Right cardiac atrium (tissue), 5 donors: ENCODE results near the gene ARMC6. TPM values are rescaled to one million over a fixed set of nuclear protein-coding genes. Genes with fewer than 3 reads are reported as not detected.
"Not testable (repeated sequence)": the region's sequence is repeated elsewhere in the genome, so short reads cannot be mapped to it uniquely, and the experiment has no call there.

Source experiments
- ATAC-seq, 2 donors: fragments of 200-7000 bp; cut with Tn5 transposase; one replicate each; pipeline versions ENCODE4 v1.8.0 to v1.9.1; 2020; ENCODE audit warnings: moderate library complexity in 2 of 2, mild to moderate bottlenecking in 1 of 2
- DNase-seq, 3 donors: peaks; one replicate each; pipeline ENCODE4 v3.0.0-alpha.2; 2020
- H3K27ac ChIP-seq: one replicate; pipeline ENCODE4 v1.5.1; 2013; ENCODE audit warnings: mild to moderate bottlenecking, low read length, control low read depth, moderate library complexity
- H3K27me3 ChIP-seq: one replicate; pipeline ENCODE4 v1.6.1; 2013; ENCODE audit not compliant: control insufficient read depth, insufficient read depth
- H3K4me1 ChIP-seq: one replicate; pipeline ENCODE4 v1.6.1; 2013; ENCODE audit warnings: low read length; ENCODE audit not compliant: control insufficient read depth, insufficient read depth
- H3K4me3 ChIP-seq: one replicate; pipeline ENCODE4 v1.5.1; 2013; ENCODE audit warnings: low read length, control low read depth
- H3K9me3 ChIP-seq: one replicate; pipeline ENCODE4 v1.6.1; 2013; ENCODE audit warnings: low read length; ENCODE audit not compliant: control insufficient read depth
- WGBS: extraction: QIAGEN DNeasy Blood & Tissue Kit; methylation state at CpG from one replicate; pipeline ENCODE4 v1.1.7; 2013; 5-methylcytosine and 5-hydroxymethylcytosine counted together
- intact Hi-C, 4 donors: fragments of 100-400 bp; cut with DNase I; formaldehyde crosslinking; loops; one replicate each; pipeline versions ENCODE4 v1.11.0 to v1.14.0; 2022 to 2023
- polyA plus RNA-seq: library from polyadenylated mRNA; stranded (reverse); fragments of 200-250 nt; gene quantifications from one replicate; pipeline ENCODE4 v1.2.3, GENCODE V29; 2013
- total RNA-seq, 4 donors: library from RNA; stranded (reverse); fragmentation: NEBNext Ultra II Directional; extraction: Animal tissue kit (Norgen Biotek cat#: 25700); gene quantifications; one replicate each; pipeline ENCODE4 v1.2.1, GENCODE V29; 2021
- donor health status: healthy with polysubstance abuse.
- donor health status: DM: no; HTN: yes; CAD: no.
- donor health status: DM: no; HTN: no; CAD: no.
- donor health status: DM: no; HTN: yes; CAD: no; lungs with severe emphysema.
- donor health status: DM: yes; HTN: yes; CAD: no.

ARMC6 gene
- total and polyA plus RNA-seq, 5 donors, result 12.1 to 16.7 (median 14.6) TPM

- Histone ChIP-seq H3K27me3 (no peaks in the 10 kb centered on the region), H3K4me1 (no peaks in the 10 kb centered on the region), H3K9me3 (no peaks in the 10 kb centered on the region), H3K27ac (no peak overlapping the region), H3K4me3 (no peak overlapping the region)
- DNase-seq, result no peak
- WGBS, result 74% methylated on average over 4 of the region's 4 CpGs
- peak in 1 of 2 donors; percentile 24 for ATAC-seq
- intact Hi-C loops, result no loop called here
These were observed 10.9 kb upstream of the ARMC6 start for GRCh38 chr19:19022380-19022961.

GRCh38 chr19:19023376-19023775 is 10.0 kb upstream of the ARMC6 start:
- H3K27ac ChIP-seq, H3K27me3 ChIP-seq, H3K9me3 ChIP-seq, H3K4me3 ChIP-seq, DNase-seq, H3K4me1 ChIP-seq, intact Hi-C loops, ATAC-seq: not testable (repeated sequence)
- WGBS, result 95% methylated on average over 1 of the region's 1 CpG

DNA sequence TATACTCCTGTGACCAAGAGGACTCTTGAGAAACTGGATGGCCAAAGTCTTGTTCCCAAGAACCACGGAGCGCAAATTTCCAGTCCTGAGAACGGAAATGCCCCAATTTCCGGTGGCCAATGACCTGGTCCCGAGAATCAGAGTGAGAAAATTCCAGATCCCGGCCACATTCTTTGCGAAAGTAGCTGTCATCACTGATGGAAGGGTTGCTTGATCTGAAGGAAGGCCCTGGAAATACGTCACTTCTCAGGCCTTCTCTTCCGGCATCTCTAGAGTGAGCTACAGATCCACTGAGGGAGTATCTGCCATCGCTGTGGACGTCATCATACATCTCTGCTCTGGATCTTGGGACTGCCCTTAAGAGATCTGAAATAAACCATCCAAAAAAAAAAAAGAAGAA is 7.5 kb upstream of the ARMC6 start:
- H3K4me1 ChIP-seq, result no peaks in the 10 kb centered on the region
- 84% methylated on average over 11 of the region's 11 CpGs for WGBS
- DNase-seq, result no peak
- ATAC-seq, result no peak
- intact Hi-C loops, result no loop called here
- H3K27ac ChIP-seq, result no peak overlapping the region
- no peak overlapping the region for H3K4me3 ChIP-seq
- H3K27me3 ChIP-seq, result no peaks in the 10 kb centered on the region
- no peaks in the 10 kb centered on the region for H3K9me3 ChIP-seq

DNA sequence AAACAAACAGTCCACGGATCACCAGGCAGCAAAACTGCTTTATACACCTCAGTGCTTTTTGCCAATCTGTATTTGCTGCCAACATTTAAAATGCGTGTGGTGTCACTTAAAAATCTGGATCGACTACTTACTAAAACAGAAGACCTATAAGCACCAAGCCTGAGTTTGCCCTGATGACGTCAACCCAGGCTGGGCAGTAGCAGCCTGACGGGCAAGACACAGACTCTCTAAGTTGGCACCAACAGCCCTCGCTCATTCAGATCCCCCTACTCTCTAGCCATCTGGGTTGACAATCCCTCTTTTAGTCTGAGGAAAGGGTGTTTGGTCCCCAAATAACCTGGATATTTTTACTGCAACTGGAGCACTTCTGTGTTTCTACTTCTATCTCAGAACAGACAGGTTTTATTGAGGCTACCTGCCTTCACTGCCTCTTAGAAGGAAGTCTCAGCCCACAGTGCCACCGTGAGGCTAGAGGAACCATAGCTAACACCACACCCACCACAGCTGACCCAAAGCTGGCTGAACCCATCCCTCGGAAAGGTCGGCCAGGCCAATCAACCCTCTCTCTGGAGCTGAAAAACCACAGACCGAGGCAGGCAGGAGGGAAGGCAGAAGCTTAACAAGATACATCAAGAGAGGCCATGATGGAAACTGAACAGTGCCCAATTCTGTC is 7.0 kb upstream of the ARMC6 start:
- DNase-seq, result no peak
- no peak overlapping the region for H3K27ac ChIP-seq
- no peaks in the 10 kb centered on the region for H3K27me3 ChIP-seq
- WGBS, result 64% methylated on average over 10 of the region's 10 CpGs
- no peaks in the 10 kb centered on the region for H3K9me3 ChIP-seq
- intact Hi-C loops, result no loop called here
- no peak overlapping the region for H3K4me3 ChIP-seq
- H3K4me1 ChIP-seq, result no peaks in the 10 kb centered on the region
- peak in 1 of 2 donors; percentile 39 for ATAC-seq

DNA sequence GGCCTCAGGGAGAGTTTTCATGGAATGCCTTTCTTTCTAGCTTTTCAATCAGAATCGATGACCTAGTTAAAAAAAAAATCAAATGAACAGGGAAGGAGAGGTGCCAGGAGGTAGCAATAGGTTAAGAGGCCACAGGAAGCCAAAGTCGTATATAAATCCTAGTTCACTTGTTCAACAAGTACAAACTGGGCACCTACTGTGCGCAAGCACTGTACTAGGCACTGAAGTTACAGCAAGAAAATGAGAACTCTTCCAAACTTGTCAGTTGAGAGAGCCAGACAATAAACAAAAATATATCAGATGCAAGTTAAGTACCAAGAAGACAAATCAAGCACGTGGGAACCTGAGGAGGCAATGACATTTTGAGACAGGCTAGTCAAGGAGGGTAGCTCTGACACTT is 6.2 kb upstream of the ARMC6 start:
- ATAC-seq (no peak), DNase-seq (no peak)
- Histone ChIP-seq H3K27me3 (no peaks in the 10 kb centered on the region), H3K4me3 (no peak overlapping the region), H3K4me1 (peaks cover 2% of the 10 kb centered on the region), H3K27ac (no peak overlapping the region), H3K9me3 (no peaks in the 10 kb centered on the region)
- WGBS, result 88% methylated on average over 4 of the region's 4 CpGs
- intact Hi-C loops, result no loop called here

GRCh38 chr19:19028526-19028925 is 4.9 kb upstream of the ARMC6 start:
- ATAC-seq, result no peak
- H3K4me3 ChIP-seq, result no peak overlapping the region
- H3K9me3 ChIP-seq, result no peaks in the 10 kb centered on the region
- intact Hi-C loops, result no loop called here
- H3K27me3 ChIP-seq, result no peaks in the 10 kb centered on the region
- 92% methylated on average over 9 of the region's 9 CpGs for WGBS
- H3K4me1 ChIP-seq, result peaks cover 2% of the 10 kb centered on the region
- H3K27ac ChIP-seq, result no peak overlapping the region
- no peak for DNase-seq

- no peak overlapping the region for H3K4me3 ChIP-seq
- WGBS, result 63% methylated on average over 5 of the region's 5 CpGs
- H3K4me1 ChIP-seq, result peaks cover 8% of the 10 kb centered on the region
These were observed 1.5 kb upstream of the ARMC6 start for GRCh38 chr19:19031891-19032290.

DNA sequence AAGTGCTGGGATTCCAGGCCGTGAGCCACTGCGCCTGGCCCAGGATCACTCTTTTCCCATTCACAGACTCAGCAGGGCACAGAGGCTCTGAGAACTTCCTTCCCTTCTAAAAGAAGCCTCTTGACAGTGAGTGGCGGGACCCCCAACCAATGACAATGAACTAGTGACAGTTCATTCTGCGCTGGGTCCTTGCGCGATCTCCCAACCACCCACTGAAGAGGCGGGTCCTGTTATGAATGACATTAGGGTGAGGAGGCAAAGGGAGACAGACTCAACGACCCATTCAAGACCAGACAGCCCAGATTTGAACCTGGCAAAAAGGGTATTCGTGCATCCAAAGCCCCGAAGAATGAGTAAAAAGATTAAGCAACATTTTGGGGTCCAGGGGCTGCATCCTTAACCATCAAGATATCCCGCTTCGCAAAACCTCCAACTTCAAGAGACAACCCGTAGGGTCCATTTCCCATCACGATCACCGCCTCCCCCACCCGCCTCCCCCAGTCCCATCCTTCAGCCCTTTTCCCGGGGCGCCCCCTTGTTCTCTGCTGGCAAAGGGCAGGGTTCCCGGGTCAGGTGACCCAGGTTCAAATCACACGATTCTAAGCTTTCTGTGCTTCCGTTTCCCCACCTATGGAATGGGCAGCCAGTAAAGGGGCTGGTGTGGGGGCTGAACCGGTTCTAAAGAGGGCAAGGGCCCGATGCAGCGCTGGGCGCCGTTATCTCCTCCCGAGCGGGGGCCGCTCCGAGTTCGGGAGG is 805 bp upstream of the ARMC6 start:
- no peaks in the 10 kb centered on the region for H3K27me3 ChIP-seq
- intact Hi-C loops, result no loop called here
- DNase-seq (peak; percentile 93 to 95 (median 94)), ATAC-seq (peak; percentile 80 to 88)
- H3K4me3 ChIP-seq, result peak overlapping the region; percentile 94
- H3K9me3 ChIP-seq, result no peaks in the 10 kb centered on the region
- under 1% methylated on average over 31 of the region's 31 CpGs for WGBS
- peaks cover 8% of the 10 kb centered on the region for H3K4me1 ChIP-seq
- H3K27ac ChIP-seq, result peak overlapping the region; percentile 96

More at GRCh38 chr19:19031891-19032290, 1.5 kb upstream of the ARMC6 start:
- DNase-seq (no peak), ATAC-seq (no peak)
- no peaks in the 10 kb centered on the region for H3K27me3 ChIP-seq
- peak overlapping the region; percentile 96 for H3K27ac ChIP-seq
- no peaks in the 10 kb centered on the region for H3K9me3 ChIP-seq
- intact Hi-C loops, result no loop called here

- Histone ChIP-seq H3K4me1 (peaks cover 8% of the 10 kb centered on the region), H3K4me3 (peak overlapping the region; percentile 94), H3K9me3 (no peaks in the 10 kb centered on the region), H3K27me3 (no peaks in the 10 kb centered on the region), H3K27ac (peak overlapping the region; percentile 96)
- DNase-seq, result no peak
- 0% methylated on average over 32 of the region's 32 CpGs for WGBS
- intact Hi-C loops, result no loop called here
- ATAC-seq, result no peak
These were observed 302 bp upstream of the ARMC6 start for GRCh38 chr19:19033176-19033425.

- 7% methylated on average over 10 of the region's 10 CpGs for WGBS
- H3K27me3 ChIP-seq, result no peaks in the 10 kb centered on the region
- H3K9me3 ChIP-seq, result no peaks in the 10 kb centered on the region
- H3K27ac ChIP-seq, result no peak overlapping the region
- peak in 2 of 3 donors; percentile 60 to 69 for DNase-seq
- ATAC-seq, result peak; percentile 32 to 56
- peak overlapping the region; percentile 94 for H3K4me3 ChIP-seq
- peaks cover 8% of the 10 kb centered on the region for H3K4me1 ChIP-seq
- intact Hi-C loops, result no loop called here
These were observed 811 bp downstream of the ARMC6 start for GRCh38 chr19:19034204-19034624.

DNA sequence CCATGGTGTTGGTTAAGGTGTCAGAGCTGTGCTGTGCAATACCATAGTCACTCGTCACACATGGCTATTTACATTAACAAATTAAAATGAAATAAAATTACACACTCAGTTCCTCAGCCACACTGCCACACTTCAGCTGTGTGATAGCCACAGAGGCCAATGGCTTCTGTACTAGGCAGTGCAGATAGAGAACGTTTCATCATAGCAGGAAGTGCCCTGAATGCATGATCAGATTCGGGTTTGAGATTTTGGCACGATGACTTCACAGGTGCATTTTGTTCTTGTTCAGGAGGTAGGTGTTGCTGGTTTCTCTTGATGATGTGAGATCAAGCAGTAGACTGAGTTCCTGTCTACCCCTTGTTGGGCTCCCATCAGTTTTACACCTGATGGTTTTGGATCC is 6.5 kb downstream of the ARMC6 start:
- no peak for ATAC-seq

More for the DNA sequence above, 6.5 kb downstream of the ARMC6 start:
- 76% methylated on average over 4 of the region's 4 CpGs for WGBS
- H3K27ac ChIP-seq, result peak overlapping the region; percentile 13
- no peak for DNase-seq
- no peak overlapping the region for H3K4me3 ChIP-seq
- no peaks in the 10 kb centered on the region for H3K4me1 ChIP-seq
- intact Hi-C loops, result no loop called here
- no peaks in the 10 kb centered on the region for H3K9me3 ChIP-seq
- no peaks in the 10 kb centered on the region for H3K27me3 ChIP-seq
